Hepatocyte (in vitro differentiated cells): ENCODE results near the gene NFILZ. TPM values are rescaled to one million over a fixed set of nuclear protein-coding genes. Genes with fewer than 3 reads are reported as not detected.
"Not testable (repeated sequence)": the region's sequence is repeated elsewhere in the genome, so short reads cannot be mapped to it uniquely, and the experiment has no call there.

Source experiments
- DNase-seq: peaks from one replicate; pipeline ENCODE4 v3.0.0-alpha.2; 2016; ENCODE audit warnings: low spot score
- H2AFZ ChIP-seq: fragments of 200-600 bp; sonication (generic); 2 replicates; pipeline ENCODE4 v1.6.0; 2016; ENCODE audit warnings: antibody characterized with exemption, mild to moderate bottlenecking
- H3K27ac ChIP-seq: fragments of 200-600 bp; sonication (generic); 2 replicates; pipeline ENCODE4 v1.5.1; 2016; ENCODE audit warnings: mild to moderate bottlenecking
- H3K27me3 ChIP-seq: fragments of 200-600 bp; sonication (generic); 2 replicates; pipeline ENCODE4 v1.6.1; 2016
- H3K36me3 ChIP-seq: fragments of 200-600 bp; sonication (generic); replicated peaks from 2 replicates; pipeline ENCODE4 v1.5.1; 2016; ENCODE audit warnings: low read depth; ENCODE audit not compliant: insufficient read depth
- H3K4me1 ChIP-seq: fragments of 200-600 bp; sonication (generic); 2 replicates; pipeline ENCODE4 v1.5.1; 2016; ENCODE audit warnings: mild to moderate bottlenecking, moderate library complexity; ENCODE audit not compliant: insufficient read depth
- H3K4me2 ChIP-seq: fragments of 200-600 bp; sonication (generic); 2 replicates; pipeline ENCODE4 v1.6.0; 2016
- H3K4me3 ChIP-seq: fragments of 200-600 bp; sonication (generic); 2 replicates; pipeline ENCODE4 v1.5.1; 2016; ENCODE audit warnings: mild to moderate bottlenecking
- H3K79me2 ChIP-seq: fragments of 200-600 bp; sonication (generic); 2 replicates; pipeline ENCODE4 v1.6.0; 2017; ENCODE audit warnings: mild to moderate bottlenecking
- H3K9me2 ChIP-seq: fragments of 200-600 bp; sonication (generic); replicated peaks from 2 replicates; pipeline ENCODE4 v1.6.0; 2017; ENCODE audit warnings: mild to moderate bottlenecking; ENCODE audit not compliant: insufficient read depth
- H3K9me3 ChIP-seq: fragments of 200-600 bp; sonication (generic); 2 replicates; pipeline ENCODE4 v1.5.1; 2016; ENCODE audit warnings: low read depth, mild to moderate bottlenecking
- H4K20me1 ChIP-seq: fragments of 200-600 bp; sonication (generic); 2 replicates; pipeline ENCODE4 v1.6.0; 2016; ENCODE audit warnings: mild to moderate bottlenecking; ENCODE audit not compliant: insufficient read depth, poor library complexity, severe bottlenecking
- CTCF ChIP-seq: fragments of 200-600 bp; sonication (generic); IDR thresholded peaks from 2 replicates; pipeline ENCODE4 v1.5.1; 2016; ENCODE audit warnings: antibody characterized with exemption, mild to moderate bottlenecking; ENCODE audit not compliant: poor library complexity
- EZH2 ChIP-seq: fragments of 200-600 bp; sonication (generic); IDR thresholded peaks from 2 replicates; pipeline ENCODE4 v1.6.1; 2016; ENCODE audit warnings: antibody characterized with exemption, mild to moderate bottlenecking, borderline replicate concordance
- EZH2phosphoT487 ChIP-seq: fragments of 200-600 bp; sonication (generic); IDR thresholded peaks from one replicate; pipeline ENCODE4 v1.6.1; 2018; ENCODE audit warnings: antibody characterized with exemption, mild to moderate bottlenecking, low read depth, moderate library complexity; ENCODE audit not compliant: unreplicated experiment, severe bottlenecking
- WGBS: methylation state at CpG from one replicate; pipeline ENCODE4 v1.1.6; 2016; ENCODE audit warnings: low lambda C conversion rate; ENCODE audit errors: missing lambda C conversion rate; 5-methylcytosine and 5-hydroxymethylcytosine counted together
- polyA plus RNA-seq: library from polyadenylated mRNA; unstranded; fragments of >200 nt; fragmentation: Nextera tagmentation; extraction: Ambion mirVana; gene quantifications from 2 replicates; pipeline ENCODE4 v1.2.1, GENCODE V29; 2016
- total RNA-seq: library from RNA; depleted of rRNA; stranded (reverse); fragments of >200 nt; gene quantifications from 2 replicates; pipeline ENCODE4 v1.2.3, GENCODE V29; 2014

Gene NFILZ
- total and polyA plus RNA-seq, 2 experiments from 2014 or later: not detected

GRCh38 chr19:8631425-8631819 lies 989 bp downstream of the NFILZ start:
- 33% methylated on average over 9 of the region's 11 CpGs for WGBS
- Histone ChIP-seq H3K4me1 (peaks cover 7% of the 10 kb centered on the region), H3K27me3 (no peaks in the 10 kb centered on the region), H3K79me2 (no peaks in the 10 kb centered on the region), H3K36me3 (no peaks in the 10 kb centered on the region), H3K4me3 (no peak overlapping the region), H4K20me1 (no peaks in the 10 kb centered on the region), H2AFZ (no peak overlapping the region), H3K9me2 (no peaks in the 10 kb centered on the region), H3K9me3 (no peaks in the 10 kb centered on the region), H3K27ac (no peak overlapping the region), H3K4me2 (peak overlapping the region; percentile 49)
- peak; percentile 57 for DNase-seq
- no peak for TF ChIP-seq EZH2
- TF ChIP-seq CTCF: no peak
- TF ChIP-seq EZH2phosphoT487: no peak

GRCh38 chr19:8635422-8635821 lies 5.0 kb downstream of the NFILZ start:
- no peaks in the 10 kb centered on the region for H3K27me3 ChIP-seq
- H3K36me3 ChIP-seq: no peaks in the 10 kb centered on the region
- no peaks in the 10 kb centered on the region for H3K79me2 ChIP-seq
- no peaks in the 10 kb centered on the region for H4K20me1 ChIP-seq
- no peak overlapping the region for H3K27ac ChIP-seq
- DNase-seq: no peak
- H3K4me3 ChIP-seq: no peak overlapping the region
- no peak overlapping the region for H2AFZ ChIP-seq
- no peaks in the 10 kb centered on the region for H3K9me2 ChIP-seq
- H3K9me3 ChIP-seq: no peaks in the 10 kb centered on the region
- WGBS: 90% methylated on average over 8 of the region's 8 CpGs
- H3K4me1 ChIP-seq: peaks cover 7% of the 10 kb centered on the region
- H3K4me2 ChIP-seq: no peak overlapping the region
- TF ChIP-seq CTCF: no peak
- no peak for TF ChIP-seq EZH2phosphoT487
- TF ChIP-seq EZH2: no peak

- not testable (repeated sequence) for H3K4me2 ChIP-seq, H3K4me1 ChIP-seq, H4K20me1 ChIP-seq, H2AFZ ChIP-seq, H3K9me2 ChIP-seq, H3K79me2 ChIP-seq, H3K36me3 ChIP-seq, H3K27me3 ChIP-seq, H3K9me3 ChIP-seq, H3K4me3 ChIP-seq, H3K27ac ChIP-seq, DNase-seq
- 91% methylated on average over 4 of the region's 4 CpGs for WGBS
Measured at GRCh38 chr19:8637070-8637469, 6.6 kb downstream of the NFILZ start.

GRCh38 chr19:8638078-8638619 lies 7.7 kb downstream of the NFILZ start:
- no peak for TF ChIP-seq EZH2
- no peak for TF ChIP-seq CTCF
- DNase-seq: no peak
- H3K4me2 ChIP-seq: no peak overlapping the region

More at GRCh38 chr19:8638078-8638619, 7.7 kb downstream of the NFILZ start:
- no peak overlapping the region for H2AFZ ChIP-seq
- H4K20me1 ChIP-seq: no peaks in the 10 kb centered on the region
- no peaks in the 10 kb centered on the region for H3K27me3 ChIP-seq
- 77% methylated on average over 21 of the region's 21 CpGs for WGBS
- no peaks in the 10 kb centered on the region for H3K9me3 ChIP-seq
- no peaks in the 10 kb centered on the region for H3K79me2 ChIP-seq
- H3K4me3 ChIP-seq: no peak overlapping the region
- no peaks in the 10 kb centered on the region for H3K4me1 ChIP-seq
- H3K27ac ChIP-seq: no peak overlapping the region
- no peaks in the 10 kb centered on the region for H3K9me2 ChIP-seq
- H3K36me3 ChIP-seq: no peaks in the 10 kb centered on the region
